WTC11 (cell line): ENCODE measurements around the gene ZNF747.
"Not testable (repeated sequence)": the region's sequence is repeated elsewhere in the genome, so short reads cannot be mapped to it uniquely, and the experiment has no call there.

Source experiments
- ATF1 ChIP-seq: sonication (generic); formaldehyde crosslinking; IDR thresholded peaks from 2 replicates; pipeline ENCODE4 v1.8.1; 2023; ENCODE audit warnings: mild to moderate bottlenecking, moderate library complexity, missing genetic modification reagents
- JUN ChIP-seq: sonication (generic); formaldehyde crosslinking; IDR thresholded peaks from 2 replicates; pipeline ENCODE4 v1.8.0; 2023; ENCODE audit warnings: mild to moderate bottlenecking, missing genetic modification reagents
- MAX ChIP-seq: sonication (generic); formaldehyde crosslinking; IDR thresholded peaks from 2 replicates; pipeline ENCODE4 v1.8.0; 2022; ENCODE audit warnings: mild to moderate bottlenecking, missing genetic modification reagents
- TF ChIP-seq, protein P1 (sequence below): fragments of 200-600 bp; IDR thresholded peaks from 2 replicates; pipeline ENCODE4 v1.8.0; 2022; ENCODE audit warnings: antibody characterized with exemption
- TF ChIP-seq, protein P2 (sequence below): sonication (generic); formaldehyde crosslinking; IDR thresholded peaks from 2 replicates; pipeline ENCODE4 v1.8.0; 2022; ENCODE audit warnings: mild to moderate bottlenecking, missing genetic modification reagents

GRCh38 chr16:30536391-30537024 is 1.9 kb upstream of the ZNF747 start:
- TF ChIP-seq MAX, JUN, ATF1 (CRISPR knock-in tag): not testable (repeated sequence)
- TF ChIP-seq, protein P1, sequence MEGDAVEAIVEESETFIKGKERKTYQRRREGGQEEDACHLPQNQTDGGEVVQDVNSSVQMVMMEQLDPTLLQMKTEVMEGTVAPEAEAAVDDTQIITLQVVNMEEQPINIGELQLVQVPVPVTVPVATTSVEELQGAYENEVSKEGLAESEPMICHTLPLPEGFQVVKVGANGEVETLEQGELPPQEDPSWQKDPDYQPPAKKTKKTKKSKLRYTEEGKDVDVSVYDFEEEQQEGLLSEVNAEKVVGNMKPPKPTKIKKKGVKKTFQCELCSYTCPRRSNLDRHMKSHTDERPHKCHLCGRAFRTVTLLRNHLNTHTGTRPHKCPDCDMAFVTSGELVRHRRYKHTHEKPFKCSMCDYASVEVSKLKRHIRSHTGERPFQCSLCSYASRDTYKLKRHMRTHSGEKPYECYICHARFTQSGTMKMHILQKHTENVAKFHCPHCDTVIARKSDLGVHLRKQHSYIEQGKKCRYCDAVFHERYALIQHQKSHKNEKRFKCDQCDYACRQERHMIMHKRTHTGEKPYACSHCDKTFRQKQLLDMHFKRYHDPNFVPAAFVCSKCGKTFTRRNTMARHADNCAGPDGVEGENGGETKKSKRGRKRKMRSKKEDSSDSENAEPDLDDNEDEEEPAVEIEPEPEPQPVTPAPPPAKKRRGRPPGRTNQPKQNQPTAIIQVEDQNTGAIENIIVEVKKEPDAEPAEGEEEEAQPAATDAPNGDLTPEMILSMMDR, result not testable (repeated sequence)
- TF ChIP-seq, protein P2, sequence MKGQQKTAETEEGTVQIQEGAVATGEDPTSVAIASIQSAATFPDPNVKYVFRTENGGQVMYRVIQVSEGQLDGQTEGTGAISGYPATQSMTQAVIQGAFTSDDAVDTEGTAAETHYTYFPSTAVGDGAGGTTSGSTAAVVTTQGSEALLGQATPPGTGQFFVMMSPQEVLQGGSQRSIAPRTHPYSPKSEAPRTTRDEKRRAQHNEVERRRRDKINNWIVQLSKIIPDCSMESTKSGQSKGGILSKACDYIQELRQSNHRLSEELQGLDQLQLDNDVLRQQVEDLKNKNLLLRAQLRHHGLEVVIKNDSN (CRISPR knock-in tag), result not testable (repeated sequence)
